ENCODE measurements around the gene C1orf174.

GRCh38 chr1:3890389-3891328, 9.4 kb downstream of the C1orf174 start:
- TF ChIP-seq CTCF (IDR thresholded peaks at IDR 0.05; ENCODE audit: poor library complexity) (no peak), EZH2phosphoT487 (IDR thresholded peaks at IDR 0.05; ENCODE audit: low read depth, severe bottlenecking, unreplicated experiment) (no peak)

Data from hepatocyte (in vitro differentiated cells).